Stimulated activated CD4-positive, alpha-beta T cell treated with anti-CD3 and anti-CD28 coated beads, Interleukin-12 subunit alpha, Interleukin-12 subunit beta, amount 100 ng/mL, for 4 hours (primary cell): ENCODE data around the gene MDGA2.

Experiments used
- DNase-seq: peaks from one replicate; pipeline ENCODE4 v3.0.0-alpha.2; 2020

The MDGA2 gene

GRCh38 chr14:47483449-47483848 lies 192.0 kb downstream of the MDGA2 start:
- no peak for DNase-seq

- DNase-seq, result no peak
Measured at GRCh38 chr14:47471075-47471474, 204.3 kb downstream of the MDGA2 start.

- no peak for DNase-seq
Measured at GRCh38 chr14:47466916-47467315, 208.5 kb downstream of the MDGA2 start.

GRCh38 chr14:47454025-47454424 lies 221.4 kb downstream of the MDGA2 start:
- no peak for DNase-seq

GRCh38 chr14:47447076-47447475 lies 228.3 kb downstream of the MDGA2 start:
- DNase-seq, result no peak

GRCh38 chr14:47442211-47442610 lies 233.2 kb downstream of the MDGA2 start:
- DNase-seq, result no peak

GRCh38 chr14:47439953-47440352 lies 235.5 kb downstream of the MDGA2 start:
- no peak for DNase-seq

GRCh38 chr14:47438650-47439140 lies 236.7 kb downstream of the MDGA2 start:
- no peak for DNase-seq

- DNase-seq, result no peak
Measured at GRCh38 chr14:47435331-47435965, 240.0 kb downstream of the MDGA2 start.

- no peak for DNase-seq
Measured at GRCh38 chr14:47427629-47428028, 247.8 kb downstream of the MDGA2 start.

GRCh38 chr14:47425302-47425701 lies 250.1 kb downstream of the MDGA2 start:
- no peak for DNase-seq

GRCh38 chr14:47422191-47422590 lies 253.2 kb downstream of the MDGA2 start:
- DNase-seq, result no peak

GRCh38 chr14:47411523-47411922 lies 263.9 kb downstream of the MDGA2 start:
- no peak for DNase-seq

GRCh38 chr14:47392326-47392725 lies 283.1 kb downstream of the MDGA2 start:
- no peak for DNase-seq

- no peak for DNase-seq
Measured at GRCh38 chr14:47390831-47391504, 284.4 kb downstream of the MDGA2 start.

- DNase-seq, result no peak
Measured at GRCh38 chr14:47389535-47389934, 285.9 kb downstream of the MDGA2 start.

GRCh38 chr14:47366006-47366405 lies 309.4 kb downstream of the MDGA2 start:
- no peak for DNase-seq

GRCh38 chr14:47365233-47365632 lies 310.2 kb downstream of the MDGA2 start:
- DNase-seq, result no peak

- DNase-seq, result no peak
Measured at GRCh38 chr14:47353186-47353585, 322.2 kb downstream of the MDGA2 start.

- no peak for DNase-seq
Measured at GRCh38 chr14:47346849-47347248, 328.6 kb downstream of the MDGA2 start.

- no peak for DNase-seq
Measured at GRCh38 chr14:47345016-47345415, 330.4 kb downstream of the MDGA2 start.

- no peak for DNase-seq
Measured at GRCh38 chr14:47332939-47333338, 342.5 kb downstream of the MDGA2 start.

- no peak for DNase-seq
Measured at GRCh38 chr14:47332106-47332505, 343.3 kb downstream of the MDGA2 start.

GRCh38 chr14:47328376-47328775 lies 347.0 kb downstream of the MDGA2 start:
- no peak for DNase-seq

- no peak for DNase-seq
Measured at GRCh38 chr14:47327336-47327735, 348.1 kb downstream of the MDGA2 start.
